Loucy (cell line): Measurements from ENCODE around the gene POC1A.

Source experiments
- H2AFZ ChIP-seq: fragments of 200-600 bp; sonication (generic); 2 replicates; pipeline ENCODE4 v1.6.0; 2016; ENCODE audit warnings: antibody characterized with exemption, mild to moderate bottlenecking, low read length, moderate library complexity
- H3F3A ChIP-seq: fragments of 200-600 bp; 2 replicates; pipeline ENCODE4 v1.6.0; 2016; ENCODE audit warnings: antibody characterized with exemption, low read depth, mild to moderate bottlenecking
- H3K27me3 ChIP-seq: fragments of 200-600 bp; sonication (generic); 2 replicates; pipeline ENCODE4 v1.6.1; 2014; ENCODE audit warnings: low read length, mild to moderate bottlenecking; ENCODE audit not compliant: insufficient read depth, poor library complexity, severe bottlenecking
- H3K36me3 ChIP-seq: fragments of 200-600 bp; sonication (generic); 2 replicates; pipeline ENCODE4 v1.6.1; 2016; ENCODE audit warnings: low read length; ENCODE audit not compliant: insufficient read depth
- H3K4me1 ChIP-seq: fragments of 200-600 bp; sonication (generic); 2 replicates; pipeline ENCODE4 v1.5.1; 2014; ENCODE audit warnings: low read length, mild to moderate bottlenecking; ENCODE audit not compliant: insufficient read depth, poor library complexity, severe bottlenecking
- H3K4me2 ChIP-seq: fragments of 200-600 bp; sonication (generic); 2 replicates; pipeline ENCODE4 v1.6.0; 2014; ENCODE audit warnings: antibody characterized with exemption, low read length, low read depth, mild to moderate bottlenecking; ENCODE audit not compliant: poor library complexity, severe bottlenecking
- H3K4me3 ChIP-seq: fragments of 200-600 bp; sonication (generic); 2 replicates; pipeline ENCODE4 v1.5.1; 2014; ENCODE audit warnings: low read length, mild to moderate bottlenecking, mixed read lengths; ENCODE audit not compliant: poor library complexity, severe bottlenecking
- H3K79me2 ChIP-seq: fragments of 200-600 bp; sonication (generic); 2 replicates; pipeline ENCODE4 v1.6.1; 2014; ENCODE audit warnings: low read length; ENCODE audit not compliant: insufficient read depth
- H3K9ac ChIP-seq: fragments of 200-600 bp; sonication (generic); 2 replicates; pipeline ENCODE4 v1.6.0; 2014; ENCODE audit warnings: mild to moderate bottlenecking, low read depth, low read length, moderate library complexity; ENCODE audit not compliant: poor library complexity, severe bottlenecking
- H3K9me2 ChIP-seq: fragments of 200-600 bp; sonication (generic); replicated peaks from 2 replicates; pipeline ENCODE4 v1.6.1; 2016; ENCODE audit warnings: low read depth, low read length, mixed read lengths
- H3K9me3 ChIP-seq: fragments of 200-600 bp; sonication (generic); 2 replicates; pipeline ENCODE4 v1.6.1; 2014; ENCODE audit warnings: mild to moderate bottlenecking, antibody characterized with exemption, low read length, low read depth; ENCODE audit not compliant: insufficient read depth
- H4K20me1 ChIP-seq: fragments of 200-600 bp; sonication (generic); 2 replicates; pipeline ENCODE4 v1.6.0; 2014; ENCODE audit warnings: antibody characterized with exemption, low read length, mild to moderate bottlenecking; ENCODE audit not compliant: insufficient read depth, poor library complexity, severe bottlenecking
- CTCF ChIP-seq: fragments of 200-600 bp; sonication (generic); conservative IDR thresholded peaks from 2 replicates; pipeline ENCODE4 v1.5.1; 2014; ENCODE audit warnings: mild to moderate bottlenecking, antibody characterized with exemption, low read length
- EZH2phosphoT487 ChIP-seq: fragments of 200-600 bp; IDR thresholded peaks from 2 replicates; pipeline ENCODE4 v1.6.1; 2018; ENCODE audit warnings: antibody characterized with exemption, mild to moderate bottlenecking, moderate library complexity, borderline replicate concordance

POC1A gene

GRCh38 chr3:52056968-52057811 lies 97.0 kb downstream of the POC1A start:
- Histone ChIP-seq H3K4me3 (peak overlapping the region; percentile 82), H3K9me3 (no peaks in the 10 kb centered on the region), H3F3A (peaks cover 5% of the 10 kb centered on the region; the same call in 1 of the 2 replicates), H2AFZ (peak overlapping the region; percentile 85), H3K9ac (peak overlapping the region; percentile 65), H3K79me2 (peaks cover 29% of the 10 kb centered on the region), H3K36me3 (no peaks in the 10 kb centered on the region), H3K4me2 (peak overlapping the region; percentile 81), H4K20me1 (peaks cover 30% of the 10 kb centered on the region), H3K27me3 (no peaks in the 10 kb centered on the region), H3K9me2 (no peaks in the 10 kb centered on the region), H3K4me1 (peaks cover 32% of the 10 kb centered on the region)
- TF ChIP-seq EZH2phosphoT487: no peak
- TF ChIP-seq CTCF: no peak

DNA sequence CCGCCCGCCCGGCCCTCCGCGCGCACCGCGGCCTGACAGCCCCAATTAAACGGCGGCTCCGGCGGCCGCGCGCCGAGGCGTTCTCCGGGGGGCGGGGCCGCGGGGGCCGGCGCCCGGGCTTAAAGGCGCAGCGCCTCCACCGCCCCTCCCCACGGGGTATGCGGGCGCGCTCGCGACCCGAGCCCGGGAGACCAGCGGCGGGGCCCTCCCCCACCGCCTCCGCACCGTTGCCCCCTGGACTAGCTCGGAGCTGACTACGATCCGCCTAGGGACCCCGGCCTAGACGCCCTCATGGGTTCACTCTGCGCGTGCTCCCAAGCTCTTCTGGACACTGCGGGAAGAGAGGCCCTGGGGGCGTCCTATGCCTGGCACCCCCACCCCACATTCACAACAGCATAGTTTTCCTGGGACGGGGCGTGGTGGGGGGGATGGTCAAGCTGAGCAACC lies 97.7 kb downstream of the POC1A start, which contains the start of gene DUSP7:
Gene DUSP7, minus strand, starts transcription at position 51 of the 447 bp plus-strand sequence. CDS start 205 bp downstream, outside the sequence.
- H3K9me2 ChIP-seq: no peaks in the 10 kb centered on the region
- peaks cover 39% of the 10 kb centered on the region for H3K4me1 ChIP-seq

More for the DNA sequence above, 97.7 kb downstream of the POC1A start, which contains the start of gene DUSP7:
- H3K9ac ChIP-seq: peak within 1 kb of the TSS; percentile 85
- peaks cover 5% of the 10 kb centered on the region for H3K36me3 ChIP-seq
- peaks cover 5% of the 10 kb centered on the region; the same call in 1 of the 2 replicates for H3F3A ChIP-seq
- peaks cover 36% of the 10 kb centered on the region for H3K79me2 ChIP-seq
- TF ChIP-seq EZH2phosphoT487 (no peak), CTCF (no peak)
- H3K4me2 ChIP-seq: peak within 1 kb of the TSS; percentile 83
- H3K4me3 ChIP-seq: peak within 1 kb of the TSS; percentile 84
- no peaks in the 10 kb centered on the region for H3K27me3 ChIP-seq
- H3K9me3 ChIP-seq: no peaks in the 10 kb centered on the region
- H4K20me1 ChIP-seq: peaks cover 37% of the 10 kb centered on the region
- peak within 1 kb of the TSS; percentile 85 for H2AFZ ChIP-seq
